ENCODE data around the gene NSDHL.
A peak's percentile ranks its signal among the peaks of the same experiment; 100 is the strongest.

Gene NSDHL

GRCh38 chrX:152842772-152843338 is 12.0 kb downstream of the NSDHL start:
- TF ChIP-seq POU2F2 (IDR thresholded peaks at IDR 0.05; ENCODE audit: low read depth, low read length), result no peak
- TF ChIP-seq TAF1 (IDR thresholded peaks at IDR 0.05; ENCODE audit: low read depth, low read length), result no peak
- no peak for TF ChIP-seq PAX5 (IDR thresholded peaks at IDR 0.05; ENCODE audit: insufficient read depth, low read length, severe bottlenecking)
- no peak for TF ChIP-seq POLR2A (IDR thresholded peaks at IDR 0.05; ENCODE audit: low read depth, low read length)
- no peak for TF ChIP-seq POLR2AphosphoS5 (IDR thresholded peaks at IDR 0.05; ENCODE audit: low read depth, low read length)
- TF ChIP-seq SPI1 (IDR thresholded peaks at IDR 0.05; ENCODE audit: low read depth, low read length), result no peak
- FAIRE-seq (no peak), DNase-seq (ENCODE audit: insufficient read length, low spot score) (no peak)

- no peak for FAIRE-seq
- TF ChIP-seq POLR2A (IDR thresholded peaks at IDR 0.05; ENCODE audit: low read depth, low read length) (no peak), TAF1 (IDR thresholded peaks at IDR 0.05; ENCODE audit: low read depth, low read length) (no peak), SPI1 (IDR thresholded peaks at IDR 0.05; ENCODE audit: low read depth, low read length) (no peak), POLR2AphosphoS5 (IDR thresholded peaks at IDR 0.05; ENCODE audit: low read depth, low read length) (no peak), PAX5 (IDR thresholded peaks at IDR 0.05; ENCODE audit: insufficient read depth, low read length, severe bottlenecking) (no peak), POU2F2 (IDR thresholded peaks at IDR 0.05; ENCODE audit: low read depth, low read length) (no peak)
Observed at GRCh38 chrX:152843852-152844251, 13.0 kb downstream of the NSDHL start.

GRCh38 chrX:152844256-152844655 is 13.4 kb downstream of the NSDHL start:
- no peak for FAIRE-seq
- TF ChIP-seq PAX5 (IDR thresholded peaks at IDR 0.05; ENCODE audit: insufficient read depth, low read length, severe bottlenecking), result no peak
- TF ChIP-seq TAF1 (IDR thresholded peaks at IDR 0.05; ENCODE audit: low read depth, low read length), result no peak
- no peak for DNase-seq (ENCODE audit: insufficient read length, low spot score)

More at GRCh38 chrX:152843852-152844251, 13.0 kb downstream of the NSDHL start:
- no peak for DNase-seq (ENCODE audit: insufficient read length, low spot score)

GRCh38 chrX:152845618-152846240 is 14.9 kb downstream of the NSDHL start:
- DNase-seq (ENCODE audit: insufficient read length, low spot score), result no peak
- TF ChIP-seq POLR2A (IDR thresholded peaks at IDR 0.05; ENCODE audit: low read depth, low read length) (no peak), PAX5 (IDR thresholded peaks at IDR 0.05; ENCODE audit: insufficient read depth, low read length, severe bottlenecking) (no peak), POLR2AphosphoS5 (IDR thresholded peaks at IDR 0.05; ENCODE audit: low read depth, low read length) (no peak), TAF1 (IDR thresholded peaks at IDR 0.05; ENCODE audit: low read depth, low read length) (no peak), SPI1 (IDR thresholded peaks at IDR 0.05; ENCODE audit: low read depth, low read length) (no peak), POU2F2 (IDR thresholded peaks at IDR 0.05; ENCODE audit: low read depth, low read length) (no peak)
- FAIRE-seq, result no peak

GRCh38 chrX:152847281-152847680 is 16.4 kb downstream of the NSDHL start:
- FAIRE-seq, result no peak
- no peak for DNase-seq (ENCODE audit: insufficient read length, low spot score)
- TF ChIP-seq SPI1 (IDR thresholded peaks at IDR 0.05; ENCODE audit: low read depth, low read length) (peak; percentile 39; the same call in 1 of the 2 replicates), POLR2AphosphoS5 (IDR thresholded peaks at IDR 0.05; ENCODE audit: low read depth, low read length) (no peak)

GRCh38 chrX:152850465-152850864 is 19.6 kb downstream of the NSDHL start:
- DNase-seq (ENCODE audit: insufficient read length, low spot score) (no peak), FAIRE-seq (no peak)
- TF ChIP-seq POLR2AphosphoS5 (IDR thresholded peaks at IDR 0.05; ENCODE audit: low read depth, low read length) (no peak), TAF1 (IDR thresholded peaks at IDR 0.05; ENCODE audit: low read depth, low read length) (no peak), SPI1 (IDR thresholded peaks at IDR 0.05; ENCODE audit: low read depth, low read length) (no peak), PAX5 (IDR thresholded peaks at IDR 0.05; ENCODE audit: insufficient read depth, low read length, severe bottlenecking) (no peak), POLR2A (IDR thresholded peaks at IDR 0.05; ENCODE audit: low read depth, low read length) (no peak), POU2F2 (IDR thresholded peaks at IDR 0.05; ENCODE audit: low read depth, low read length) (no peak)

- DNase-seq (ENCODE audit: insufficient read length, low spot score) (no peak), FAIRE-seq (no peak)
- TF ChIP-seq TAF1 (IDR thresholded peaks at IDR 0.05; ENCODE audit: low read depth, low read length) (no peak), POLR2A (IDR thresholded peaks at IDR 0.05; ENCODE audit: low read depth, low read length) (no peak), SPI1 (IDR thresholded peaks at IDR 0.05; ENCODE audit: low read depth, low read length) (no peak), PAX5 (IDR thresholded peaks at IDR 0.05; ENCODE audit: insufficient read depth, low read length, severe bottlenecking) (no peak), POLR2AphosphoS5 (IDR thresholded peaks at IDR 0.05; ENCODE audit: low read depth, low read length) (no peak)
Observed at GRCh38 chrX:152853986-152854385, 23.1 kb downstream of the NSDHL start.

- no peak for TF ChIP-seq PAX5 (IDR thresholded peaks at IDR 0.05; ENCODE audit: insufficient read depth, low read length, severe bottlenecking)
- TF ChIP-seq SPI1 (IDR thresholded peaks at IDR 0.05; ENCODE audit: low read depth, low read length), result no peak
- TF ChIP-seq POLR2A (IDR thresholded peaks at IDR 0.05; ENCODE audit: low read depth, low read length), result no peak
- TF ChIP-seq POU2F2 (IDR thresholded peaks at IDR 0.05; ENCODE audit: low read depth, low read length), result no peak
- TF ChIP-seq TAF1 (IDR thresholded peaks at IDR 0.05; ENCODE audit: low read depth, low read length), result no peak
- TF ChIP-seq POLR2AphosphoS5 (IDR thresholded peaks at IDR 0.05; ENCODE audit: low read depth, low read length), result no peak
- FAIRE-seq, result peak; percentile 50
- no peak for DNase-seq (ENCODE audit: insufficient read length, low spot score)
Observed at GRCh38 chrX:152861116-152861515, 30.3 kb downstream of the NSDHL start.

- no peak for DNase-seq (ENCODE audit: insufficient read length, low spot score)
- FAIRE-seq, result no peak
- TF ChIP-seq POLR2A (IDR thresholded peaks at IDR 0.05; ENCODE audit: low read depth, low read length), result no peak
- TF ChIP-seq POU2F2 (IDR thresholded peaks at IDR 0.05; ENCODE audit: low read depth, low read length), result no peak
- no peak for TF ChIP-seq PAX5 (IDR thresholded peaks at IDR 0.05; ENCODE audit: insufficient read depth, low read length, severe bottlenecking)
- no peak for TF ChIP-seq POLR2AphosphoS5 (IDR thresholded peaks at IDR 0.05; ENCODE audit: low read depth, low read length)
- TF ChIP-seq SPI1 (IDR thresholded peaks at IDR 0.05; ENCODE audit: low read depth, low read length), result no peak
- TF ChIP-seq TAF1 (IDR thresholded peaks at IDR 0.05; ENCODE audit: low read depth, low read length), result no peak
Observed at GRCh38 chrX:152861826-152862225, 31.0 kb downstream of the NSDHL start.
